ENCODE measurements around the gene MSRB1.
"Not testable (repeated sequence)": the region's sequence is repeated elsewhere in the genome, so short reads cannot be mapped to it uniquely, and the experiment has no call there.

GRCh38 chr16:1958143-1958491, 15.1 kb upstream of the MSRB1 start:
- TF ChIP-seq POLR2A, CTCF (IDR thresholded peaks at IDR 0.05): not testable (repeated sequence)
